GM12864 (cell line): ENCODE results near the gene RCL1.

Source experiments
- DNase-seq: peaks from one replicate; pipeline ENCODE4 v3.0.0-alpha.2; 2011; ENCODE audit warnings: low read depth
- H3K4me3 ChIP-seq: 2 replicates; pipeline ENCODE4 v1.5.1; 2011; ENCODE audit warnings: mild to moderate bottlenecking, low read depth, low read length, control low read depth
- TF ChIP-seq, protein P1 (sequence below): IDR thresholded peaks from 2 replicates; pipeline ENCODE4 v1.5.1; 2011; ENCODE audit warnings: low read depth, mild to moderate bottlenecking, moderate library complexity, low read length, control low read depth, inconsistent platforms; ENCODE audit errors: missing control alignments

The RCL1 gene

DNA sequence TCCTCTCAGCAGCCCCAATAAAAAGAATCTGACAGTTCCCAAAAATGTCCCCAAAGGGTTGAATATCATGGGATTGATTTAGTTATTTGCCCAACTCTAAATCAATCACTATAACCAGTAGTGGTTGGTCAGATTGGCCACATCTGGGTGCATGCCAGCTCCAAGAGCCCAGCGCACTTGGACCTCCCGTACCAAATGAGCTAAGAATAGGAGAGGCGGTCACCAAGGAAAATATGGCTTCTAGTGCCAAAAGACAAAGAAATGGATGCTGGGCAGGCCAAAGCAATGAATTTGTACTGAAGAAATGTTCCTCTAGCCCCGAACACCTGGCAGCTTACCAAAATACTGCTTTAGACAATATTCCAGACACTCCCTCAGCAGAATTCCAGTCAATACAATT is 80.3 kb downstream of the RCL1 start:
- no peak overlapping the region for H3K4me3 ChIP-seq
- TF ChIP-seq, protein P1, sequence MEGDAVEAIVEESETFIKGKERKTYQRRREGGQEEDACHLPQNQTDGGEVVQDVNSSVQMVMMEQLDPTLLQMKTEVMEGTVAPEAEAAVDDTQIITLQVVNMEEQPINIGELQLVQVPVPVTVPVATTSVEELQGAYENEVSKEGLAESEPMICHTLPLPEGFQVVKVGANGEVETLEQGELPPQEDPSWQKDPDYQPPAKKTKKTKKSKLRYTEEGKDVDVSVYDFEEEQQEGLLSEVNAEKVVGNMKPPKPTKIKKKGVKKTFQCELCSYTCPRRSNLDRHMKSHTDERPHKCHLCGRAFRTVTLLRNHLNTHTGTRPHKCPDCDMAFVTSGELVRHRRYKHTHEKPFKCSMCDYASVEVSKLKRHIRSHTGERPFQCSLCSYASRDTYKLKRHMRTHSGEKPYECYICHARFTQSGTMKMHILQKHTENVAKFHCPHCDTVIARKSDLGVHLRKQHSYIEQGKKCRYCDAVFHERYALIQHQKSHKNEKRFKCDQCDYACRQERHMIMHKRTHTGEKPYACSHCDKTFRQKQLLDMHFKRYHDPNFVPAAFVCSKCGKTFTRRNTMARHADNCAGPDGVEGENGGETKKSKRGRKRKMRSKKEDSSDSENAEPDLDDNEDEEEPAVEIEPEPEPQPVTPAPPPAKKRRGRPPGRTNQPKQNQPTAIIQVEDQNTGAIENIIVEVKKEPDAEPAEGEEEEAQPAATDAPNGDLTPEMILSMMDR, result no peak
- DNase-seq, result no peak

DNA sequence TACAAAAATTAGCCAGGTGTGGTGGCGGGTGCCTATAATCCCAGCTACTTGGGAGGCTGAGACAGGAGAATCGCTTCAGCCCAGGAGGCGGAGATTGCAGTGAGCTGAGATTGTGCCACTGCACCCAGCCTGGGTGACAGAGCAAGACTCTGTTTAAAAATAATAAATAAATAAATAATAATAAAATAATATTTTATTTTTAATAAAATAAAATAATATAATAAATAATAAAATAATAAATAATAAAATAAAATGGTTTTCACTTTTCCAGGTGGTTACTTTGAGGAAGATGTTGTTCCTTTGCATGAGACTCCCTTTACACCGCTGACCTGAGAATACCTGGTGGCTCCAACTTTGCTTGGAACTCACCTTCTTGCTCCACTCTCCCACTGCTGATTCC is 82.8 kb downstream of the RCL1 start:
- H3K4me3 ChIP-seq, result no peak overlapping the region
- TF ChIP-seq, protein P1, result no peak
- DNase-seq, result no peak

DNA sequence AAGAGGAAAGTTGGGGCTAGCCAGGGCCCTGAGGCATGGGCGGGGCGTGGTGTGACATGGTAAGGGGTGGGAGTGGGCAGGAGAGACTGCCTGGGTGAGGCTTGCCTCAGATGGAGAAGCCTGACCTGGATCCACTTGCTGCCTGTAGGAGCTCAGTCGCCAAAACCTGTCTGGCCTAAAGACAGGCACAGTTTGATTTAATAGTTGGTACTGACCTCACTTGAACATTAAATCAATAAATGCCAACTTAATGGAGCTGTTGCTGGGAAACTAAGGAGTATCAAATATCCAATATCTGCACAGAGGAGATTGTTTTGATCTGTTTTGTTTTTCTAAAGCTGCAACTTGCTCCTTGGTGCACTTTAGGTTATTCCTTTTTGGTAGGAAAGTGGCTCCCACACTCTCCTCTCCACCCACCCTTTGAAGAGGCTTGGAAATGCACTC is 86.4 kb downstream of the RCL1 start:
- TF ChIP-seq, protein P1, result no peak
- DNase-seq, result no peak
- H3K4me3 ChIP-seq, result no peak overlapping the region

DNA sequence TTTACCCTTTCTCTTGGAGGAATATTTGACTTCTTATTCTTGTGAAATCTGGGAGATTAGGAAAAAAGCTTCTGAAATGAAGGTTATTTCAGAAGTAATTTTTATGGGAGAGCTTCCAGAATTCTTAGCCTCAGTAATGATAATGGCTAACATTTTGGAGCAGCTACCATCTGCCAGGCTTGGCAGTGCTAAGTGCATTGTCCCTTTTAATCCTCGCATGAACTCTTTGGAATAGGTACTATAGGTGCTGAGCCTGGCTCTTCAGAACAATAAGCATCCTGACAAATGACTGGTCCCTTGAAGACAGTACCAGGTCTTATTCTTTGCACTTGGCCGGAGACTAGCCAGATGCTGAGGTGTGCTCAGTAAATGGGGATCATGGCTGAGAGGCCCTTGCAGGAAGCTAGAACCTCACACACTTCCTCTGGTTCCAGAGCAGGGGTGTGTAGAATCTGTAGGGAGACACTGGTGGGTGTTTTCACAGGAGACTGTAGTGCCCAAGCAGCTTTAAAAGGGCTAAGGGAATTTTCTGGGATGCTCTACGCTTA is 90.7 kb downstream of the RCL1 start:
- DNase-seq, result no peak
- TF ChIP-seq, protein P1, result no peak
- H3K4me3 ChIP-seq, result no peak overlapping the region

DNA sequence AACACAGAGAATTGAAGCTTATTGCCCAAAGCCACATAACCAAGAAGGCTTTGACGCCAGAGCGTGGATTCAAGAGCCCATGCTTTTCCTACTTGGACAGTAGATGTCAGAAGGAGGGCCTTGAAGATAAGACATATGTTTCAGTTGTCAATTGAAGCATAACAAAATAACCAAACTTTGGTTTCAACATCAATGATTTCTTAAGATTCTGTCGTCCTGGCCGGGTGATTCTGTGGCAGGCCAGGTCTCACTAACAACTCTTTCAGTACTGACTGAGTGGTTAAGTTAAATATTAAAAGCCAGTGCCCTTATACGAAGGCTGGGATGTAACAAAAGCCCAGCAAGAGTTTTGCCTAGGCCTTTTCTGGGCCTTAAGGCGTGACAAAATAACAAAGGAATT is 94.0 kb downstream of the RCL1 start:
- peak; percentile 22 for DNase-seq
- TF ChIP-seq, protein P1, result no peak
- no peak overlapping the region for H3K4me3 ChIP-seq

DNA sequence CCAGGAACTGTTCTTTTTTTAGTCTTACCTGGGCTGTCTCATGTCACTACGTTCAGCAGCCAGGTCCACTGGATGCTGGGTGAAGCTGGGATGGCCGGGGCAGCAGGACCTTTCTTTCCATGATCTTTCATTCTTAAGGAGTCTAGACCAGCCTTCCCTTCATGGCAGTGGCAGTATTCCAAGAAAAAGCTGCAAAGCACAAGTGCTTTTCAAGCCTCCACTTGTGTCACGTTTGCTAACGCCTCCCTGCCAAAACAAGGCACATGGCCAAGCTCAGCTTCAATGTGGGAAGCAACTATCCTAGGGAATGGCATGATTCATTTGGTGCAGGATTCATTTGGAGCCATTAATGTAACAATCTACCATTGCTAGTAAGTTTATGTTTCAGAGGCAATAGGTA is 94.8 kb downstream of the RCL1 start:
- H3K4me3 ChIP-seq, result no peak overlapping the region
- TF ChIP-seq, protein P1, result no peak
- DNase-seq, result no peak

DNA sequence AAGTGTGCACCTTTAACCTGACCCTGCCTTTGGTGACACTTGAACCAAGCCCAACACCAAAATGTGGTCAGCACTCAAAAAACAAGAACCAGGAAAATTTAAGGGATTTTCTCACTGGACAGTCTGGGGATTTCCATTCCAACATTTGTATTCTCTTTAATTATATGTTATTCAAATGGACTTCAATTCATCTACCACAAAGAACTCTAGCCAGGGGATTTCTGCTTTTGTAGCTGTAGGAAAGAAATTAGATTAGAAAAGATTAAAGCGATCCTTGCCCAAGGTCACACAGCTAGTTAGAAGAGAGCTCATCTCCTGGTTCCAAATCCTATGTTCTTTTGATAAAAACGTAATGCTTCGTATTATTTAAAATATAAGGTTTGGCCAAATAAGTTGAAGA is 97.5 kb downstream of the RCL1 start:
- TF ChIP-seq, protein P1, result no peak
- DNase-seq, result no peak
- no peak overlapping the region for H3K4me3 ChIP-seq
